ENCODE results near the gene RFX1. TPM values are rescaled to one million over a fixed set of nuclear protein-coding genes. Genes with fewer than 3 reads are reported as not detected.

Gene RFX1
- total and polyA plus RNA-seq, 9 of the 15 experiments (the other 6 are each of a cell fraction or from before 2014, with no cell fraction given): 0.14 to 19.3 (median 1.2) TPM

DNA sequence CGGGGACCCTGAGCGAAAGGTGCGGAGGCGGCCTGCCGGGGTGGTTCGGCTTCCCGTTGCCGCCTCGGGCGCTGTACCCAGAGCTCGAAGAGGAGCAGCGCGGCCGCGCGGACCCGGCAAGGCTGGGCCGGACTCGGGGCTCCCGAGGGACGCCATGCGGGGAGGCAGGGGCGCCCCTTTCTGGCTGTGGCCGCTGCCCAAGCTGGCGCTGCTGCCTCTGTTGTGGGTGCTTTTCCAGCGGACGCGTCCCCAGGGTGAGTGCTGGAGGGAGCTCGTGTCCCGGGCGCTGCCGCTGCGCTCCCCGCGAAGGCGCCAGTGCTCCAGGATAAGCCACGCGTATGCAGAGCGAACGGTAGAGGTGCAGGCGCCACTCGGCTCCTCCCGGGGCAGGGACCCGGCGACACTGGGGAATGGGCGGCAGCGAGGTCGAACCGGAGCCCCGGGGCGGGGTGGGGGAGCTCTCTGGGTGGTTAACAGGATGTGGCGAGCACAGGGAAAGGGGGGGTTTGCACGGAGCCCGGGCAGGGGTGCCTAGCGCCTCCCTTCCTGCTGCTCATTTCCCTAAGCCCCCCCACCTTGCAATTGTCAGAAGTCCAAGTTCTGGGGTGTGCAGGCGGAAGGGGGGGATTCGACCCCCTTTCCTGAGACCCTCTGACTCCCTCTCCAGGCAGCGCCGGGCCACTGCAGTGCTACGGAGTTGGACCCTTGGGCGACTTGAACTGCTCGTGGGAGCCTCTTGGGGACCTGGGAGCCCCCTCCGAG, 25.8 kb upstream of the RFX1 start, which contains the start of gene IL27RA (continued):
- TF ChIP-seq NR3C1 (CRISPR knock-in tag; IDR thresholded peaks at IDR 0.05) (no peak), HCFC1 (IDR thresholded peaks at IDR 0.05; ENCODE audit: low read depth, low read length) (peak; percentile 6; the same call in 1 of the 2 replicates), NONO (IDR thresholded peaks at IDR 0.05; ENCODE audit: low read depth in 2 of 2, low read length in 1 of 2) (peak in 1 of 2 experiments; percentile 47; a peak in 1 of 4 replicates), ZNF217 (CRISPR knock-in tag; IDR thresholded peaks at IDR 0.05) (no peak), HNRNPL (IDR thresholded peaks at IDR 0.05; ENCODE audit: low read depth, low read length) (peak; percentile 64; the same call in 1 of the 2 replicates), RAD21 (CRISPR knock-in tag; conservative IDR thresholded peaks at IDR 0.05 in 1 of 2, IDR thresholded peaks at IDR 0.05 in 1 of 2) (peak; percentile 74 to 76), RFX7 (CRISPR knock-in tag; IDR thresholded peaks at IDR 0.05) (no peak), PRPF4 (IDR thresholded peaks at IDR 0.05; ENCODE audit: insufficient read depth, low read depth, low read length, poor library complexity, severe bottlenecking) (no peak), GTF3C2 (IDR thresholded peaks at IDR 0.05; ENCODE audit: borderline replicate concordance, extremely low read depth, insufficient read length) (no peak), EP400 (IDR thresholded peaks at IDR 0.05) (peak; percentile 65), HEY1 (CRISPR knock-in tag; IDR thresholded peaks at IDR 0.05; ENCODE audit: borderline replicate concordance) (no peak), THRAP3 (IDR thresholded peaks at IDR 0.05; ENCODE audit: borderline replicate concordance) (no peak), TAL1 (IDR thresholded peaks at IDR 0.05) (no peak), ASH1L (IDR thresholded peaks at IDR 0.05; ENCODE audit: borderline replicate concordance, low read depth, partially characterized antibody) (no peak), ZNF76 (CRISPR knock-in tag; IDR thresholded peaks at IDR 0.05; ENCODE audit: borderline replicate concordance) (no peak), PBX2 (CRISPR knock-in tag; IDR thresholded peaks at IDR 0.05; ENCODE audit: low read depth) (no peak), PBX2 (tag; conservative IDR thresholded peaks at IDR 0.05; ENCODE audit: low read depth) (no peak), CXXC5 (CRISPR knock-in tag; IDR thresholded peaks at IDR 0.05) (peak; percentile 64)
- TF ChIP-seq, protein P1, sequence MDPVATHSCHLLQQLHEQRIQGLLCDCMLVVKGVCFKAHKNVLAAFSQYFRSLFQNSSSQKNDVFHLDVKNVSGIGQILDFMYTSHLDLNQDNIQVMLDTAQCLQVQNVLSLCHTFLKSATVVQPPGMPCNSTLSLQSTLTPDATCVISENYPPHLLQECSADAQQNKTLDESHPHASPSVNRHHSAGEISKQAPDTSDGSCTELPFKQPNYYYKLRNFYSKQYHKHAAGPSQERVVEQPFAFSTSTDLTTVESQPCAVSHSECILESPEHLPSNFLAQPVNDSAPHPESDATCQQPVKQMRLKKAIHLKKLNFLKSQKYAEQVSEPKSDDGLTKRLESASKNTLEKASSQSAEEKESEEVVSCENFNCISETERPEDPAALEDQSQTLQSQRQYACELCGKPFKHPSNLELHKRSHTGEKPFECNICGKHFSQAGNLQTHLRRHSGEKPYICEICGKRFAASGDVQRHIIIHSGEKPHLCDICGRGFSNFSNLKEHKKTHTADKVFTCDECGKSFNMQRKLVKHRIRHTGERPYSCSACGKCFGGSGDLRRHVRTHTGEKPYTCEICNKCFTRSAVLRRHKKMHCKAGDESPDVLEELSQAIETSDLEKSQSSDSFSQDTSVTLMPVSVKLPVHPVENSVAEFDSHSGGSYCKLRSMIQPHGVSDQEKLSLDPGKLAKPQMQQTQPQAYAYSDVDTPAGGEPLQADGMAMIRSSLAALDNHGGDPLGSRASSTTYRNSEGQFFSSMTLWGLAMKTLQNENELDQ (CRISPR knock-in tag; IDR thresholded peaks at IDR 0.05; ENCODE audit: borderline replicate concordance): no peak
